ENCODE measurements around the gene EEF1A1.

EEF1A1 gene

DNA sequence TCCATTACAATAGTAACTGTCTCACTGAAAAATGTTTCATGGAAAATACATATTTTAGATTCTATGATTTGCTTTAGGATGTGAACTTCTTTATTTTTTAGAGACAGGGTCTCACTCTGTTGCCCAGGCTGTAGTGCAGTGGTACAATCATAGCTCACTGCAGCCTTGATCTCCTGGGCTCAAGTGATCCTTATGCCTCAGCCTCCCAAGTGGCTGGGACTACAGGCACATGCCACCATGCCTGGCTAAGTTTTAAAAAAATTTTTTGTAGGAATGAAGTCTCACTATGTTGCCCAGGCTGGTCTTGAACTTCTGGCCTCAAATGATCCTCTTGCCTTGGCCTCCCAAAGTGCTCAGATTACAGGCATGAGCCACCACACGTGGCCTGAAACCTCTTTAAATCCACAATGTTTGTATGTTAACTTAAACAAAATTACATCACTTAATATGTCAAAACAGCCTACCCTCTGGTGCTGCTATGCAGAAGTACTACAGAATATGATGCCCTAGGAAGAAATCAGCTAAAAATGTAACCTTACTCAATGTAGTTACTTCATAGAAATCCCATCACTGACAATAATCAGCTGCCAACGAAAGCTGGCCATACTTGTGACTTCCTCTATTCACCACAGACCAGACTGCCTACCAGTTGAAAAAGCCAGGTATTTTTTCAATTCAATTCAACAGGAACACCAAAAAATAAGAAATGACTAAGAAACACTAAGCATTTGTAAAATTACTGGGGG lies 17.6 kb downstream of the EEF1A1 start:
- no peak for DNase-seq

DNA sequence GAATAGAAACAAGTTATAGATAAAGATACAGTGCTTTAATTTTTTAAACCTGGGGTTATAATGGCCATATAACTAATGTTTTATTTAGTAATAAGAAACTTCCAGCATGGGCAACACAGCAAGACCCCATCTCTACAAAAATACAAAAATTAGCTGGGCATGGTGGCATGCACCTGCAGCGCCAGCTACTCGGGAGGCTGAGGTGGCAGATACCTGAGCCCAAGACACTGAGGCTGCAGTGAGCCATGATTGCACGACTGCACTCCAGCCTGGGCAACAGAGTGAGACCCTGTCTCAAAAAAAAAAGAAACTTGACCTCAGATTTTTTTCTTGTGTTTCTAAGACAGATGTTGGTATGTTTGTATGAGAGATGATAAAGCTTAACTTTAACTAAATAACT lies 22.9 kb downstream of the EEF1A1 start:
- no peak for DNase-seq

DNA sequence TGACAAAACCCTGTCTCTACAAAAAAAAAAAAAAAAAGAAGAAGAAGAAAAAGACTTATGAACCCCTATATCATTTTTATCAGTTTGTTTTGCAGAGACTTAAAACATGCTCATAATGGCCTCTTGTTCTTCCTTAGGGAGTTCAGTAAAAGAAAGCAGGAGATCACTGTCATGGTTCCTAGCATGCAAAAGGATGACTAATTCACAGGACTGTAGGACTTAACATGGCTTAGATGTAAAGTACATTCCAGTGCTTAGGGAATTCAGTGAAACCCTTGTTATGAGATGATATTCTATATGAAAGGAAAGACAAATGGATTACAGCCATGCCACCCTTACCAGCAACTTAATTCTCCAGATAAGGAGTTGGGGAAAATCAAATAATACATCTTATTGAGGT lies 29.5 kb downstream of the EEF1A1 start:
- DNase-seq: no peak

DNA sequence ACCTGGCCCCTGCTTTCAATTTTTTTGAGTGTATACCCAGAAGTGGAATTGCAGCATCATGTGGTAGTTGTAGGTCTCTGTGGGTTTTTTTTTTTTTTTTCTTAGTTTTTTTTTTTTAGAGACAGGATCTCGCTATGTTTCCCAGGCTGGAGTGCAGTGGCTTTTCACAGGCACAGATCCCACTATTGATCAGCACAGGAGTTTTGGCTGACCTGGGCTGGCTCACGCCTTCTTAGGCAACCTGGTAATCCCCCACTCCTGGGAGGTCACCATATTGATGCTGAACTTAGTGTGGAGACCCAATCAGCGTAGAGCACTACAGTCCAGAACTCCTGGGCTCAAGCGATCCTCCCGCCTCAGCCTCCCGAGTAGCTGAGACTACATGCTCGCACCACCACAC lies 33.4 kb downstream of the EEF1A1 start:
- DNase-seq: no peak

DNA sequence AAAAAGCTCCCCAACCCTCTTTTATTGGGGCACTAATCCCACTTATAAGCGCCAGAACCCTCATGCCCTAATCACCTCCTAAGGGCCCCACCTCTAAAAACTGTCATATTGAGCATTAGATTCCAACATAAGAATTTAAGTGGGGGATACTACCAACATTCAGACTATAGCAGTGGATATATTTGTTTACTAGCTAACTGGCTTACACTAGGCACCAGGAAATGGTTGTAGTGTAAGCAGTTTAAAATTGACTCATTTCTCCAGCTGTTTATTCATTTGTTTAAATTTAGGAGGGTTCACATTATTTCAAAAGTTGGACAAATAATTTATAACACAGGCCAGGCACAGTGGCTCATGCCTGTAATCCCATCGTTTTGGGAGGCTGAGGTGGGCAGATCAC lies 36.4 kb downstream of the EEF1A1 start:
- no peak for DNase-seq

DNA sequence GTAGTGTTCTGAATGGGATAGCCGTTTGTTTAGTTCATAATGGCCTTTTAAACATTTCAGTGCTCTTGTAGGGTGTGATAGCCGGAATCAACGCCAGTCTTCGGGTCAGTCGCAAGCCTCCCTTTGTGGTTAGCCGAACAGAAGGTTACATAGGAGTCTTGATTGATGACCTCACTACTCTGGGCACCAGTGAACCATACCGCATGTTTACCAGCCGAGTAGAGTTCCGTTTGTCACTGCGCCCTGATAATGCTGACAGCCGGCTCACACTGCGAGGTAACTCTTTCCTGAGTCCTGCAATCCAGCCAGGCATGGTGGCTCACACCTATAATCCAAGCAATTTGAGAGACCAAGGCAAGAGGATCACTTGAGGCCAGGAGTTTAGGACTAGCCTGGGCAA lies 38.9 kb downstream of the EEF1A1 start:
- no peak for DNase-seq

DNA sequence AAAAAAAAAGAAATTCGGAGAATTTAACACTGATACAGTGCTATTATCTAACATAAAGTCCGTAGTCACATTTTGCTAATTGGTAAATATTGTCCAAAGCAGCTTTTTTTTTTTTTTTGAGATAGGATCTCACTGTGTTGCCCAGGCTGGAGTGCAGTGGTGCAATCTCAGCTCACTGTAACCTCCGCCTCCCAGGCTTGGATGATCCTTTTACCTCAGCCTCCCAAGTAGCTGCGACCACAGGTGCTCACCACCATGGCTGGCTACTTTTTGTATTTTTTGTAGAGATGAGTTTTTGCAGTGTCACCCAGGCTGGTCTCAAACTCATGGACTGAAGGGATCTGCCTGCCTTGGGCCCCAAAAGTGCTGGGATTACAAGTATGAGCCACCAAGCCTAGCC lies 43.4 kb downstream of the EEF1A1 start:
- no peak for DNase-seq

DNA sequence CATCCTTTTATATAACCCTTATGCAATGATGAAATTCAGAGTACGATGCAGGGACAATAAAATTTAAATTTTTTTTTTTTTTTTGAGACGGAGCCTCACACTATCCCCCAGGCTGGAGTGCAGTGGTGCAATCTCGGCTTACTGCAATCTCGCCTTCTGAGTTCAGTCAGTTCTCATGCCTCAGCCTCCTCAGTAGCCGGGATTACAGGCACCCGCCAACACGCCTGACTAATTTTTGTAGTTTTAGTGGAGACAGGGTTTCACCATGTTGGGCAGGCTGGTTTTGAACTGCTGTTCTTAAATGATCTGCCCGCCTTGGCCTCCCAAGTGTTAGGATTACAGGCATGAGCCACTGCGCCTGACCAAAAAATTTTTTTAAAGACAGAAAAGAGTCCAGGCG lies 44.1 kb downstream of the EEF1A1 start:
- no peak for DNase-seq

DNA sequence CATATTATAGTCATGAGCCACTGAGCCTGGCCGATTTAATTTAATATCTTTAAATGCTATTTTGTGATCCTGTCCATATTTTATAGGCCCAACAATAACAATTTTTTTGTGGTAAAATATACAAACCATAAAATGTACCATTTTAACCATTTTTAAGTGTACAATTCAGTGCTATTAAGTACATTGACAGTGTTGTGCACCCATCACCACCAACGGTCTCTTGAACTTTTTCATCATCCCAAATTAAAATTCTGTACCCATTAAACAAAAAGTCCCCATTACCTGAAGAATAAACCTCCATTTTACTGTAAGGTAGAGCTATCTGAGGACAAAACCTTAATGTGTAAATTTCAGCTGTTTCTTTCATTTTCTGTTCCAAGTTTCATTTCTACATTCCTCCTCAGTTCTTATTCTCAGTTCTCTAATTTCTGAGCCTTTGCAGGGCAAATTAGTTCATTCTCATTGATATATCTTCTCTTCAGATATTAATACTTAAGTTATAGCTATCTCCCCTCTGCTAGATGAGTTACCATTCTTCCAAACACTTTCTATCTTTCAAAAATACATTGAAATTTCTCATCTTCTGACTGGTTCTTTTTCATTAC lies 49.0 kb downstream of the EEF1A1 start:
- DNase-seq: no peak
